Measurements from ENCODE around the gene GID8.

GID8 gene

GRCh38 chr20:62897666-62898065 lies 40.3 kb upstream of the GID8 start:
- no peaks in the 10 kb centered on the region for H3K27me3 ChIP-seq (ENCODE audit: control insufficient read depth, low read length)
- H3K27ac ChIP-seq (ENCODE audit: low read depth, low read length): no peak overlapping the region
- peaks cover 19% of the 10 kb centered on the region for H3F3A ChIP-seq (ENCODE audit: control insufficient read depth, insufficient read depth)
- peaks cover 84% of the 10 kb centered on the region for H3K36me3 ChIP-seq (ENCODE audit: control insufficient read depth, low read length)
- no peaks in the 10 kb centered on the region for H3K9me3 ChIP-seq (ENCODE audit: control insufficient read depth, insufficient read depth, low read length)
- no peak overlapping the region for H3K4me2 ChIP-seq (ENCODE audit: low read length)
- H3K4me3 ChIP-seq (ENCODE audit: low read length): no peak overlapping the region
- peaks cover 2% of the 10 kb centered on the region; the same call in 1 of the 2 replicates for H4K20me1 ChIP-seq (ENCODE audit: control insufficient read depth, insufficient read depth, low read depth, low read length)
- H3K4me1 ChIP-seq (ENCODE audit: control insufficient read depth, low read length): peaks cover 27% of the 10 kb centered on the region
- no peaks in the 10 kb centered on the region for H3K9me2 ChIP-seq (replicated peaks; ENCODE audit: control insufficient read depth, low read length)
- no peak for TF ChIP-seq CTCF (IDR thresholded peaks at IDR 0.05; ENCODE audit: low read depth, low read length, poor library complexity, severe bottlenecking)
- TF ChIP-seq EZH2phosphoT487 (IDR thresholded peaks at IDR 0.05; ENCODE audit: borderline replicate concordance, low read length): no peak
- peaks cover 9% of the 10 kb centered on the region for H3K79me2 ChIP-seq (ENCODE audit: control insufficient read depth, low read length)

- H4K20me1 ChIP-seq (ENCODE audit: control insufficient read depth, insufficient read depth, low read depth, low read length): peaks cover 2% of the 10 kb centered on the region; the same call in 1 of the 2 replicates
- H3K27ac ChIP-seq (ENCODE audit: low read depth, low read length): no peak overlapping the region
- H3K4me1 ChIP-seq (ENCODE audit: control insufficient read depth, low read length): peaks cover 27% of the 10 kb centered on the region
- TF ChIP-seq CTCF (IDR thresholded peaks at IDR 0.05; ENCODE audit: low read depth, low read length, poor library complexity, severe bottlenecking): no peak
- no peak for TF ChIP-seq EZH2phosphoT487 (IDR thresholded peaks at IDR 0.05; ENCODE audit: borderline replicate concordance, low read length)
- no peaks in the 10 kb centered on the region for H3K9me3 ChIP-seq (ENCODE audit: control insufficient read depth, insufficient read depth, low read length)
- peaks cover 9% of the 10 kb centered on the region for H3K79me2 ChIP-seq (ENCODE audit: control insufficient read depth, low read length)
- peaks cover 22% of the 10 kb centered on the region for H3F3A ChIP-seq (ENCODE audit: control insufficient read depth, insufficient read depth)
- H3K27me3 ChIP-seq (ENCODE audit: control insufficient read depth, low read length): no peaks in the 10 kb centered on the region
- no peak overlapping the region for H3K4me3 ChIP-seq (ENCODE audit: low read length)
- no peaks in the 10 kb centered on the region for H3K9me2 ChIP-seq (replicated peaks; ENCODE audit: control insufficient read depth, low read length)
- no peak overlapping the region for H3K4me2 ChIP-seq (ENCODE audit: low read length)
- H3K36me3 ChIP-seq (ENCODE audit: control insufficient read depth, low read length): peaks cover 81% of the 10 kb centered on the region
Observed at GRCh38 chr20:62898093-62898964, 39.6 kb upstream of the GID8 start.

- H3K36me3 ChIP-seq (ENCODE audit: control insufficient read depth, low read length): peaks cover 81% of the 10 kb centered on the region
- peaks cover 27% of the 10 kb centered on the region for H3K4me1 ChIP-seq (ENCODE audit: control insufficient read depth, low read length)
- H3K4me3 ChIP-seq (ENCODE audit: low read length): no peak overlapping the region
- peaks cover 2% of the 10 kb centered on the region; the same call in 1 of the 2 replicates for H4K20me1 ChIP-seq (ENCODE audit: control insufficient read depth, insufficient read depth, low read depth, low read length)
- H3K9me2 ChIP-seq (replicated peaks; ENCODE audit: control insufficient read depth, low read length): no peaks in the 10 kb centered on the region
- H3K27ac ChIP-seq (ENCODE audit: low read depth, low read length): no peak overlapping the region
- H3K27me3 ChIP-seq (ENCODE audit: control insufficient read depth, low read length): no peaks in the 10 kb centered on the region
- H3K9me3 ChIP-seq (ENCODE audit: control insufficient read depth, insufficient read depth, low read length): no peaks in the 10 kb centered on the region
- no peak for TF ChIP-seq EZH2phosphoT487 (IDR thresholded peaks at IDR 0.05; ENCODE audit: borderline replicate concordance, low read length)
- no peak overlapping the region for H3K4me2 ChIP-seq (ENCODE audit: low read length)
- H3F3A ChIP-seq (ENCODE audit: control insufficient read depth, insufficient read depth): peaks cover 23% of the 10 kb centered on the region
- peaks cover 9% of the 10 kb centered on the region for H3K79me2 ChIP-seq (ENCODE audit: control insufficient read depth, low read length)
Observed at GRCh38 chr20:62898970-62899632, 38.8 kb upstream of the GID8 start.
